ENCODE data around the gene BPIFB6.

GRCh38 chr20:33019465-33020277 is 11.8 kb upstream of the BPIFB6 start:
- TF ChIP-seq POLR2A (IDR thresholded peaks at IDR 0.05; ENCODE audit: low read depth, low read length) (no peak), CTCF (IDR thresholded peaks at IDR 0.05; ENCODE audit: extremely low read depth in 1 of 2, insufficient read depth in 1 of 2, low read depth in 1 of 2, low read length in 2 of 2) (no peak), POLR2AphosphoS5 (IDR thresholded peaks at IDR 0.05; ENCODE audit: insufficient read depth, low read depth, low read length) (no peak), MAX (IDR thresholded peaks at IDR 0.05; ENCODE audit: insufficient read depth, insufficient read length) (no peak)

All from endothelial cell of umbilical vein (primary cell).